ENCODE results near the gene ITFG1. TPM values are rescaled to one million over a fixed set of nuclear protein-coding genes. Genes with fewer than 3 reads are reported as not detected.

The ITFG1 gene
- total RNA-seq, 1 donor from 2014 or later, result 50.3 TPM

GRCh38 chr16:47387026-47387734 lies 73.7 kb downstream of the ITFG1 start:
- no peak for DNase-seq (ENCODE audit: low read depth)
- H3K4me3 ChIP-seq (ENCODE audit: low read depth, low read length), result no peak overlapping the region
- no peak for TF ChIP-seq CTCF (conservative IDR thresholded peaks at IDR 0.05; ENCODE audit: low read depth, low read length)

- no peak overlapping the region for H3K4me3 ChIP-seq (ENCODE audit: low read depth, low read length)
- TF ChIP-seq CTCF (conservative IDR thresholded peaks at IDR 0.05; ENCODE audit: low read depth, low read length), result no peak
- DNase-seq (ENCODE audit: low read depth), result no peak
Measured at GRCh38 chr16:47386201-47386718, 74.6 kb downstream of the ITFG1 start.

GRCh38 chr16:47382362-47382761 lies 78.5 kb downstream of the ITFG1 start:
- no peak for TF ChIP-seq CTCF (conservative IDR thresholded peaks at IDR 0.05; ENCODE audit: low read depth, low read length)
- no peak overlapping the region for H3K4me3 ChIP-seq (ENCODE audit: low read depth, low read length)
- DNase-seq (ENCODE audit: low read depth), result no peak

GRCh38 chr16:47377154-47377553 lies 83.7 kb downstream of the ITFG1 start:
- no peak for DNase-seq (ENCODE audit: low read depth)
- TF ChIP-seq CTCF (conservative IDR thresholded peaks at IDR 0.05; ENCODE audit: low read depth, low read length), result no peak
- no peak overlapping the region for H3K4me3 ChIP-seq (ENCODE audit: low read depth, low read length)

GRCh38 chr16:47375423-47375822 lies 85.4 kb downstream of the ITFG1 start:
- no peak for TF ChIP-seq CTCF (conservative IDR thresholded peaks at IDR 0.05; ENCODE audit: low read depth, low read length)
- no peak for DNase-seq (ENCODE audit: low read depth)
- H3K4me3 ChIP-seq (ENCODE audit: low read depth, low read length), result no peak overlapping the region

- no peak overlapping the region for H3K4me3 ChIP-seq (ENCODE audit: low read depth, low read length)
- DNase-seq (ENCODE audit: low read depth), result no peak
- TF ChIP-seq CTCF (conservative IDR thresholded peaks at IDR 0.05; ENCODE audit: low read depth, low read length), result no peak
Measured at GRCh38 chr16:47374629-47375028, 86.2 kb downstream of the ITFG1 start.

All from epithelial cell of proximal tubule (primary cell).